Nephron progenitor cell (in vitro differentiated cells): ENCODE results near the gene PSMD2.

ENCODE experiments used
- DNase-seq: peaks from one replicate; pipeline ENCODE4 v3.0.0; 2021
- H3K27ac Mint-ChIP-seq: 2 replicates; pipeline ENCODE4 v1.8.0; 2021; ENCODE audit warnings: mild to moderate bottlenecking, moderate library complexity, mixed read lengths
- H3K27me3 Mint-ChIP-seq: 2 replicates; pipeline ENCODE4 v1.8.0; 2021; ENCODE audit warnings: mild to moderate bottlenecking, low read depth, mixed read lengths; ENCODE audit not compliant: poor library complexity
- H3K36me3 Mint-ChIP-seq: 2 replicates; pipeline ENCODE4 v1.8.0; 2021; ENCODE audit warnings: low read depth, mixed read lengths
- H3K4me1 Mint-ChIP-seq: 2 replicates; pipeline ENCODE4 v1.8.0; 2021; ENCODE audit warnings: mixed read lengths
- H3K4me3 Mint-ChIP-seq: 2 replicates; pipeline ENCODE4 v1.8.0; 2021; ENCODE audit warnings: mild to moderate bottlenecking, moderate library complexity, mixed read lengths
- H3K9me3 Mint-ChIP-seq: 2 replicates; pipeline ENCODE4 v1.8.0; 2021; ENCODE audit warnings: mild to moderate bottlenecking, moderate library complexity, mixed read lengths
- TF ChIP-seq, protein P1 (sequence below): fragments of 200-600 bp; sonication (generic); IDR thresholded peaks from 2 replicates; pipeline ENCODE4 v1.5.0; 2021; ENCODE audit warnings: antibody characterized with exemption

Gene PSMD2

DNA sequence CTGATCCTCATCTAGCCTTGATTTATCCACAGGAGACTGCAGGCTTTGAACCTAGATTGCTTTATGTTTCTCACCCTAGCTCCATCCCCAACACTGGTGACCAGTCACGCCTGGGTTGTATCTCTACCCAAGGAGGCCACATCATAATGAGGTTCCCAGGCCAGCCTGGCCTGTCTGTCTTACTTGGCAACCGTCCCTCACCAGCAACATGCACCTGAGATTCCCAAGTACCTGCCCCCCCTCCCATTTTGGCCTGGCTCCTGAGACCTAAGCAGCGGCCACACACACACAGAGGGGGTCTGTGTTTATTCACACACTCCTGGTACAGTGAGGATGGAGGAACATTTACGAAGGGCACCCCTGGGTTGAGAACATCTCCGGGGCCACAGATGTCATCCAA, 40.1 kb upstream of the PSMD2 start:
- peaks cover 82% of the 10 kb centered on the region for H3K27me3 Mint-ChIP-seq
- peaks cover 16% of the 10 kb centered on the region for H3K4me1 Mint-ChIP-seq
- peak overlapping the region; percentile 18 for H3K4me3 Mint-ChIP-seq
- peaks cover 7% of the 10 kb centered on the region for H3K9me3 Mint-ChIP-seq
- no peak overlapping the region for H3K27ac Mint-ChIP-seq
- TF ChIP-seq, protein P1, sequence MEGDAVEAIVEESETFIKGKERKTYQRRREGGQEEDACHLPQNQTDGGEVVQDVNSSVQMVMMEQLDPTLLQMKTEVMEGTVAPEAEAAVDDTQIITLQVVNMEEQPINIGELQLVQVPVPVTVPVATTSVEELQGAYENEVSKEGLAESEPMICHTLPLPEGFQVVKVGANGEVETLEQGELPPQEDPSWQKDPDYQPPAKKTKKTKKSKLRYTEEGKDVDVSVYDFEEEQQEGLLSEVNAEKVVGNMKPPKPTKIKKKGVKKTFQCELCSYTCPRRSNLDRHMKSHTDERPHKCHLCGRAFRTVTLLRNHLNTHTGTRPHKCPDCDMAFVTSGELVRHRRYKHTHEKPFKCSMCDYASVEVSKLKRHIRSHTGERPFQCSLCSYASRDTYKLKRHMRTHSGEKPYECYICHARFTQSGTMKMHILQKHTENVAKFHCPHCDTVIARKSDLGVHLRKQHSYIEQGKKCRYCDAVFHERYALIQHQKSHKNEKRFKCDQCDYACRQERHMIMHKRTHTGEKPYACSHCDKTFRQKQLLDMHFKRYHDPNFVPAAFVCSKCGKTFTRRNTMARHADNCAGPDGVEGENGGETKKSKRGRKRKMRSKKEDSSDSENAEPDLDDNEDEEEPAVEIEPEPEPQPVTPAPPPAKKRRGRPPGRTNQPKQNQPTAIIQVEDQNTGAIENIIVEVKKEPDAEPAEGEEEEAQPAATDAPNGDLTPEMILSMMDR: no peak
- peaks cover 8% of the 10 kb centered on the region for H3K36me3 Mint-ChIP-seq
- DNase-seq: no peak

DNA sequence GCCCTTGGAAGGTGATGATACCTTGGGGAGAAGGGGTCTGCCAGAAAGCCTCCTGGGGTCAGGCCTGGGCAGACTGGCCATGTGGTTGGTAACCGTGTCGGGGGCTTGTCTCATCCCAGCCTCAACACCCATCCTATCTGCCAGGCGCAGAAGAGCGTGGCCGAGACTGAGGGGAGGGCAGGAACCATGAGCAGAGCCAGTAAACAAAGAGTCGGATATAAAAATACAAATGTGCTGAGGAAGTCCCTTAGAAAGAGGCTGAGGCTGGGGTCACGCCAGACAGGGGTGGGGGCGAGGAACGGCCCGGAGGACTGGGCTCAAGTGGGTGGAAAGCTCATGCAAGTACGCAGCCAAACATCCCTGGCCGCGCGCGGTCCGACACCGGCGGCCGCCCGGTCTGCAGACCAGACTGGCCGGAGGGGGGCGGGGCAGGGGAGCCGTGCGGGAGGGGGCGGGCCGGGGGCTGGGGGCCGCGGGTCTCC, 39.6 kb upstream of the PSMD2 start:
- peaks cover 8% of the 10 kb centered on the region for H3K36me3 Mint-ChIP-seq
- no peak for DNase-seq
- peaks cover 16% of the 10 kb centered on the region for H3K4me1 Mint-ChIP-seq
- TF ChIP-seq, protein P1: no peak
- peaks cover 7% of the 10 kb centered on the region for H3K9me3 Mint-ChIP-seq
- peaks cover 83% of the 10 kb centered on the region for H3K27me3 Mint-ChIP-seq
- peak overlapping the region; percentile 78 for H3K4me3 Mint-ChIP-seq
- no peak overlapping the region for H3K27ac Mint-ChIP-seq

GRCh38 chr3:184259878-184260723, 38.9 kb upstream of the PSMD2 start:
- peaks cover 85% of the 10 kb centered on the region for H3K27me3 Mint-ChIP-seq
- H3K4me3 Mint-ChIP-seq: peak overlapping the region; percentile 78
- peaks cover 7% of the 10 kb centered on the region for H3K9me3 Mint-ChIP-seq
- peaks cover 8% of the 10 kb centered on the region for H3K36me3 Mint-ChIP-seq
- peaks cover 16% of the 10 kb centered on the region for H3K4me1 Mint-ChIP-seq
- DNase-seq: peak; percentile 82
- no peak overlapping the region for H3K27ac Mint-ChIP-seq
- TF ChIP-seq, protein P1: no peak

DNA sequence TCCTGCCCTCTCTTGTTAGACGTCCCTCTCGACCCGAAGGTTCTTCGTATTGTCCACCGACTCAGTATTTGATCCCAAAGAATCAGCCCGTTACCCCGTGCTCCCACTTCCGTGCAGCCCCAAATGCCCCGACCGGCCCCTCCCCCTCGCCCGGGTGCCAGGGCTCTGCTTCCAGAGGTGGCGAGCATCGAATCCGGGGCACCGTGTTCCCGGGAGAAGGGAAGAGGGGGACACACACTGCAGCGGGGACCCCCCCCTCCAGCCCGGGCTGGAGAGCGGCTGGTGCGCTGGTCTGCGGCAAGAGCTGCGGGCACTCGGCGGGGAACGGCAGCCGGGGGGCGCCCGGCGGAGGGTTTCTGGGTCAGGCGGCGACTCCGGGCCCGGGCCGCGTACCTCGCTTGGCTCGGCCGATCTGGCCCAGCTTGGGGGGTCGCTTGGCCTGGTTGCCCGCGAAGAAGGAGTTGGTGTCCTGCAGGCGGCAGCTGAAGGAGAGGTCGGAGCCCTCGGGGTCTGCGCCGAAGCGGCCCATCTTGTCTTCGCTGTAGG, 38.2 kb upstream of the PSMD2 start:
- Mint-ChIP-seq H3K27ac (no peak overlapping the region), H3K4me3 (peak overlapping the region; percentile 78), H3K27me3 (peaks cover 87% of the 10 kb centered on the region), H3K4me1 (peaks cover 16% of the 10 kb centered on the region), H3K36me3 (peaks cover 8% of the 10 kb centered on the region), H3K9me3 (peaks cover 7% of the 10 kb centered on the region)
- TF ChIP-seq, protein P1: no peak
- DNase-seq: no peak

- Mint-ChIP-seq H3K27me3 (peaks cover 91% of the 10 kb centered on the region), H3K27ac (no peak within 1 kb of the TSS), H3K9me3 (peaks cover 11% of the 10 kb centered on the region), H3K4me3 (peak within 1 kb of the TSS; percentile 84), H3K4me1 (peaks cover 16% of the 10 kb centered on the region), H3K36me3 (peaks cover 8% of the 10 kb centered on the region)
- TF ChIP-seq, protein P1: no peak
- peak; percentile 78 for DNase-seq
Measured at GRCh38 chr3:184261270-184261853, 37.7 kb upstream of the PSMD2 start, which contains the start of gene CAMK2N2. Gene CAMK2N2, minus strand, starts transcription at chr3:184261553. Its CDS starts 268 bp downstream, at chr3:184261285.
